Measurements from ENCODE around the gene FIG4.
"Not testable (repeated sequence)": the region's sequence is repeated elsewhere in the genome, so short reads cannot be mapped to it uniquely, and the experiment has no call there.

FIG4 gene

GRCh38 chr6:109794201-109794923, 103.3 kb downstream of the FIG4 start:
- DNase-seq (ENCODE audit: low read depth in 2 of 2): no peak

- no peak for DNase-seq (ENCODE audit: low read depth in 2 of 2)
These were observed 105.0 kb downstream of the FIG4 start for GRCh38 chr6:109795994-109796555.

DNA sequence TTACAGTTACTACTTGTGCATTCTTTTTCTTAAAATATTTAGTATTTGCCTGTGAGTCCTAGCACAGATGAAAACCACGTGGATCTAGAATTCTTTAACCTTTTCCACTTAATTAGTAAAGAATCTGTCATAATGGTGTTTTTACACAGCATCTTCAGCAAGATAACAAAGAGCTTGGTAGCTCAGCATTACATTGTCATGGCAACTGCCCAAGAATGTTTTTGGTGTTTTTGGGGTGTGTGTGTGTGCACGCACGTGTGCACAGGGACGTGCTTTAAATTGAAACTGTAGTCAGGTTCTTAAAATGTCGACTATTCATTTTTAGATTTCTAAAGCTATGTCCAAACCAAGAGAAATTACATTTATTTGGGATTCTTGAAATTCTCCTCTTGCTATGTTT, 108.0 kb downstream of the FIG4 start:
- DNase-seq (ENCODE audit: low read depth in 2 of 2): no peak

- no peak for DNase-seq (ENCODE audit: low read depth in 2 of 2)
These were observed 108.6 kb downstream of the FIG4 start for GRCh38 chr6:109799664-109800063.

DNA sequence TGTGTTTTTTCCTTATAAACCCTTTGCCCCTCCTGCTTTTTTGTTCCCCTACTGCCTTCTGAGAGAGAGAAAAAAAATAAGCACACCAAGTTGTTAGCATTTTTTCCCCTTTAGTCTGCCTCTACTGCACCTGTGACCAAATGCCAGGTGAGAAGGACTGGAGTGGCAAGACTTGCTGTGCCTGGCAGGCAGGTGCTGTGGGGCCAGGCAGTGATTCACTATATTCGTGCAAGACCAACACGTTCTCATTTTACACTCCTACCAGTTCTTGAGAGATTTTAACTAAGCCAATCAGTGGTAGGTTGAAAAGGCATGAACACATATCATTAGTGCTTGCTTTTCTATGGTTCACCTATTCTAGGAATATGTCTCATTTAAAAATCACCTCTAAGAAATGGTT, 109.7 kb downstream of the FIG4 start:
- DNase-seq (ENCODE audit: low read depth in 2 of 2): no peak

GRCh38 chr6:109801794-109802193, 110.7 kb downstream of the FIG4 start:
- DNase-seq (ENCODE audit: low read depth in 2 of 2): no peak

GRCh38 chr6:109804020-109804419, 112.9 kb downstream of the FIG4 start:
- no peak for DNase-seq (ENCODE audit: low read depth in 2 of 2)

GRCh38 chr6:109807881-109808280, 116.8 kb downstream of the FIG4 start:
- no peak for DNase-seq (ENCODE audit: low read depth in 2 of 2)

GRCh38 chr6:109808837-109809236, 117.7 kb downstream of the FIG4 start:
- DNase-seq (ENCODE audit: low read depth in 2 of 2): no peak

- DNase-seq (ENCODE audit: low read depth in 2 of 2): no peak
These were observed 124.0 kb downstream of the FIG4 start for GRCh38 chr6:109815054-109815453.

DNA sequence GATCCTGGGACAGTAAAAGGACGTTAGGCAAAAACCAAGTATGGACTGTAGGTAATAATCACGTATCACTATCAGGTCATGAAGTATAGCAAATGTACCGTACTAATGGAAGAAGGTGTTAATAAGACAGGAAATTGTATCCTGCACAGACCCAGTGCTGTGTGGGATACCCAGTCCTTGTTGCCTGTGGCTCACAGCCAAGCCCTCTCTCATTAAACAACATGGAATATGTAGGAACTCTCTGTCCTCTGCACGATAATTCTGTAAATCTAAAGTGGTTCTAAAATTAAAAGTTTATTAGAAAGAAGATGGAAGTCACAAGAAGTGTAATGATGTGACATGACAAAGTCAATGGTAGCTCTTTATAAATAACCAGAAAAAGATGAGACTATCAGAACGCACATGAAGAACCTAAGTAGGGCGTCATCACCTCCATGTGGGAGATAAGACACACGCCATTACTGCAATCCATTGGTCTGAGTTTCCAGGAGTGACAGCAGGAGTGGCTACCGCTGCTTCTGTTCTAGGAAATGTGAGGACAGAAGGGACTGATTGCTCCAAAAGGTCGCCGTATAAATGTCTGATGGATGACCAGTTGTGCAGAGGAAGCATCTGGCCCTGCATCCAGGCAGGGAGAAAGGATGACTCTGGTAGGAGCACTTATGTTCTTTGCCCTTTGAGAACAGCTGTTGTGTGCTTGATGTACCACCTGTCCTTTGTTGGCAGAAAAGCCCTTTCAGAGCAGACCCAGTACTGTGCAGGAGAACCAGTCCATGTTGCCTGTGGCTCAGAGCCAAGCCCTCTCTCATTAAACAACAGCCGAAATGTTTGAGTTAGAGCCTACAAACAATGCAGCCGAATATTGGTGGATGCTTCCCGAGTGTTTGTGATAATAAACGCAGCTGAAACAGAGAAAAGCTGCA, 125.6 kb downstream of the FIG4 start:
- DNase-seq (ENCODE audit: low read depth in 2 of 2): no peak

- no peak for DNase-seq (ENCODE audit: low read depth in 2 of 2)
These were observed 129.7 kb downstream of the FIG4 start for GRCh38 chr6:109820706-109821350.

DNA sequence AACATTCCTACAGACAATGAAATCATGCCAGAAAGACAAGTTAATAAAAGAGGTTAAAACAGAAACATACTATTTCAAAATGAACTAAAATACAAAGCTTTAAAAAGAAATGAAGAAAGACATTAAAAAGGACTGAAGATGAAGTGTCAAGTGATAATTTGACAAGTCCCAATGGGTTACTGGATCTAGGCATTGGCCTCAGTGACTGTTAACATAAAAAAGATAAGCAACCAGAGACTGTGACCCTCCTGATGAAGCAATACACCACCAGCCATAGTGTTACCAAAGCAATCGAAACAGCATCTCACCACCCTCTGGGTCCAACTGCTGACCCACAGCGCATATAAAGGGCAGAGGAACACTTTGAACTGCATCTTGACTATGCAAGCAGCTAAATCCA, 130.3 kb downstream of the FIG4 start:
- DNase-seq (ENCODE audit: low read depth in 2 of 2): no peak

GRCh38 chr6:109824105-109824504, 133.0 kb downstream of the FIG4 start:
- DNase-seq (ENCODE audit: low read depth in 2 of 2): no peak

- no peak for DNase-seq (ENCODE audit: low read depth in 2 of 2)
These were observed 135.5 kb downstream of the FIG4 start for GRCh38 chr6:109826551-109826950.

DNA sequence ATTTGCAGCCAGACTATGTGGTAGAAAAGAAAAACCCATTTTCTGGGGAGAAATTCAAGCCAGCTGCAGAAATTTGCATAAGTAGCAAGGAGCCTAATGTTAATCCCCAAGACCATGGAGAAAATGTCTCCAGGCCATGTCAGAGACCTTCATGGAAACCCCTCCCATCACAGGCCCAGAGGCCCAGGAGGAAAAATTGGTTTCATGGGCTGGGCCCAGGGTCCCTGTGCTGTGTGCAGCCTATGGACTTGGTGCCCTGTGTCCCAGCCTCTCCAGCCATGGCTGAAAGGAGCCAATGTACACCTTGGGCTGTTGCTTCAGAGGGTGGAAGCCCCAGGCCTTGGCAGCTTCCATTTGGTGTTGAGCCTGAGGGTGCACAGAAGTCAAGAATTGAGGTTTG, 140.3 kb downstream of the FIG4 start:
- DNase-seq (ENCODE audit: low read depth in 2 of 2): not testable (repeated sequence)

DNA sequence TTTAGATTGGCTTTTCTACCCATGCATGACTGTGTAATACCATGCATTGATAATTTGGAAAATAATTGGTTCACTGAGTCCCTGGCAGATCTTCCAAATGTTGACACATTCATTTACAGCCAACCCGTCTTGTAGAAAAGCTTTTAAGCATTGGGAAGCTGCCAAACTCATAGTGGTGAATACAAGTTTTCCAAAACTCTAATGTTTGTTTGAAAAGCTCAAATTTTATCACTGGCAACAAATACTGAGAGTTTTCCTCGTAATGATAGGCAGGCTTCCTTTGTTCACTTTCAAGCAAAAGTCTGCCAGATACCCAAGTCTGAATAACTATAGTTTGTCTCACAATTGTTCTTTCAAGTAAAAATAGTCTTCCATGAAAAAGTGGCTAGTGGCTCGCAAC, 143.0 kb downstream of the FIG4 start:
- DNase-seq (ENCODE audit: low read depth in 2 of 2): no peak

- no peak for DNase-seq (ENCODE audit: low read depth in 2 of 2)
These were observed 143.7 kb downstream of the FIG4 start for GRCh38 chr6:109834595-109835437.

DNA sequence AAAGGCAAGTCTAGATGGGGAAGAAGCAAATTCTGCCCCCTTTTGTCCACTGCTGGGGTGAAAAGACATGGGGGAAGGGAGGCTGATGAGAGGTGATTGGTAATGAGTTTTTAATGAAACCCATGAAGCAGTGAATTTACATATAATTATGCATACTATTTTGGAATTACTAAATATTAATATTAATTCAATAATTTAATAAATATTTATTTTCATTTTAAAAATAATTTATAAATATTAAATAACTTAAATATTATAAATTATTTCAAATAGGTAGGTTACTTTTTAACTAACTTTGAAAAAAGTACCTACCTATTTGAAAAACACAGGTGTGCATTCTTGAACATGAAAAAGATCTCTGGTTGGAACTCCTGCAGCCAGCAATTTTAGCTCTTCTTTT, 148.9 kb downstream of the FIG4 start:
- DNase-seq (ENCODE audit: low read depth in 2 of 2): no peak

DNA sequence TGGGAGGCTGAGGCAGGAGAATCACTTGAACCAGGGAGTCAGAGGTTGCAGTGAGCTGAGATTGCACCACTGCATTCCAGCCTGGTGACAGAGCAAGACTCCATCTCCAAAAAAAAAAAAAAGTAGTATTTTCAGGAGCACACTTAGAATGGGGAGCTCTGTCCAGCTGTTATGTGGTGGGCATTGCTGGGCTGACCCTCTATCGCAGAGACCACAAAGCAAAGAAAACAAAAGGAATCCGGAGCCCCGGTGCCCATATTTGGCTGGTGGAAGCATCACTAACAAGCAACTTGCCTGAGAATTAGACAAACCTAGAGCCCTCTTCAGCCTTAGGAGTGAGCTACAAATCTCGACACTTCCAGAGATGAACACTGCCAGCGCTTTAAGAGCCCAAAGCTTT, 149.7 kb downstream of the FIG4 start:
- no peak for DNase-seq (ENCODE audit: low read depth in 2 of 2)

DNA sequence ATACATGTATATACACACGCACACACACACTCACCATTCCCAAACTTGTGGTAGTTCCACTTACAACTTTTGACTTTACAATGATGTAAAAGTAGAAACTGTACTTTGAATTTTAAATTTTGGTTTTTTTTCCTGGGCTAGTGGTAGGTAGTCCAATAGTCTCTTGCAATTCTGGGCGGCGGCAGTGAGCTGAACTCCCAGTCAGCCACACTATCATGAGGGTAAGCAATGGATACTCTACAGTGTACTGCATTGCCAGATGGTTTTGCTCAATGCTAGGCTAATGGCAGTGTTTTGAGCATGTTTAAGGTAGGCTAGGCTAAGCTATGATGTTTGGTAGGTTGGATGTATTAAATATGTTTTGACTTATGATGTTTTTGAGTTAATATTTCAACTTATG, 150.8 kb downstream of the FIG4 start:
- DNase-seq (ENCODE audit: low read depth in 2 of 2): no peak
